Neural cell (in vitro differentiated cells): Measurements from ENCODE around the gene KRTCAP2.
"Not testable (repeated sequence)": the region's sequence is repeated elsewhere in the genome, so short reads cannot be mapped to it uniquely, and the experiment has no call there.

ENCODE experiments used
- CTCF ChIP-seq: fragments of 450-650 bp; IDR thresholded peaks from 2 replicates; pipeline ENCODE4 v1.5.1; 2014; ENCODE audit warnings: antibody characterized with exemption, mild to moderate bottlenecking, moderate library complexity; ENCODE audit not compliant: poor library complexity, severe bottlenecking
- EP300 ChIP-seq: fragments of 450-650 bp; conservative IDR thresholded peaks from 2 replicates; pipeline ENCODE4 v1.6.1; 2014; ENCODE audit warnings: antibody characterized with exemption, mild to moderate bottlenecking, moderate library complexity; ENCODE audit not compliant: poor library complexity, severe bottlenecking
- EZH2 ChIP-seq: fragments of 200-600, 300-800 bp; shearing (Covaris generic), sonication (generic); IDR thresholded peaks from 2 replicates; pipeline ENCODE4 v1.6.1; 2014; ENCODE audit warnings: antibody characterized with exemption, low read length, borderline replicate concordance, mild to moderate bottlenecking; ENCODE audit not compliant: insufficient read depth, poor library complexity, severe bottlenecking
- MXI1 ChIP-seq: fragments of 450-650 bp; conservative IDR thresholded peaks from 2 replicates; pipeline ENCODE4 v1.6.1; 2014; ENCODE audit warnings: antibody characterized with exemption, mild to moderate bottlenecking; ENCODE audit not compliant: poor library complexity, severe bottlenecking
- POLR2AphosphoS5 ChIP-seq: IDR thresholded peaks from 2 replicates; pipeline ENCODE4 v1.6.1; 2012
- SMC3 ChIP-seq: fragments of 450-650 bp; conservative IDR thresholded peaks from 2 replicates; pipeline ENCODE4 v1.6.1; 2014; ENCODE audit warnings: antibody characterized with exemption, mild to moderate bottlenecking, moderate library complexity; ENCODE audit not compliant: poor library complexity
- TAF1 ChIP-seq: IDR thresholded peaks from 2 replicates; pipeline ENCODE4 v1.6.1; 2012; ENCODE audit warnings: low read depth
- TF ChIP-seq, protein P1 (sequence below): IDR thresholded peaks from 2 replicates; pipeline ENCODE4 v1.6.1; 2012; ENCODE audit warnings: borderline replicate concordance

GRCh38 chr1:155163785-155164184 is 9.3 kb downstream of the KRTCAP2 start:
- TF ChIP-seq POLR2AphosphoS5, CTCF, EZH2, TAF1, SMC3, EP300, MXI1: not testable (repeated sequence)
- TF ChIP-seq, protein P1, sequence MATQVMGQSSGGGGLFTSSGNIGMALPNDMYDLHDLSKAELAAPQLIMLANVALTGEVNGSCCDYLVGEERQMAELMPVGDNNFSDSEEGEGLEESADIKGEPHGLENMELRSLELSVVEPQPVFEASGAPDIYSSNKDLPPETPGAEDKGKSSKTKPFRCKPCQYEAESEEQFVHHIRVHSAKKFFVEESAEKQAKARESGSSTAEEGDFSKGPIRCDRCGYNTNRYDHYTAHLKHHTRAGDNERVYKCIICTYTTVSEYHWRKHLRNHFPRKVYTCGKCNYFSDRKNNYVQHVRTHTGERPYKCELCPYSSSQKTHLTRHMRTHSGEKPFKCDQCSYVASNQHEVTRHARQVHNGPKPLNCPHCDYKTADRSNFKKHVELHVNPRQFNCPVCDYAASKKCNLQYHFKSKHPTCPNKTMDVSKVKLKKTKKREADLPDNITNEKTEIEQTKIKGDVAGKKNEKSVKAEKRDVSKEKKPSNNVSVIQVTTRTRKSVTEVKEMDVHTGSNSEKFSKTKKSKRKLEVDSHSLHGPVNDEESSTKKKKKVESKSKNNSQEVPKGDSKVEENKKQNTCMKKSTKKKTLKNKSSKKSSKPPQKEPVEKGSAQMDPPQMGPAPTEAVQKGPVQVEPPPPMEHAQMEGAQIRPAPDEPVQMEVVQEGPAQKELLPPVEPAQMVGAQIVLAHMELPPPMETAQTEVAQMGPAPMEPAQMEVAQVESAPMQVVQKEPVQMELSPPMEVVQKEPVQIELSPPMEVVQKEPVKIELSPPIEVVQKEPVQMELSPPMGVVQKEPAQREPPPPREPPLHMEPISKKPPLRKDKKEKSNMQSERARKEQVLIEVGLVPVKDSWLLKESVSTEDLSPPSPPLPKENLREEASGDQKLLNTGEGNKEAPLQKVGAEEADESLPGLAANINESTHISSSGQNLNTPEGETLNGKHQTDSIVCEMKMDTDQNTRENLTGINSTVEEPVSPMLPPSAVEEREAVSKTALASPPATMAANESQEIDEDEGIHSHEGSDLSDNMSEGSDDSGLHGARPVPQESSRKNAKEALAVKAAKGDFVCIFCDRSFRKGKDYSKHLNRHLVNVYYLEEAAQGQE: not testable (repeated sequence)
